Measurements from ENCODE around the gene MS4A4A. TPM values are rescaled to one million over a fixed set of nuclear protein-coding genes. Genes with fewer than 3 reads are reported as not detected.

The MS4A4A gene
- total and polyA plus RNA-seq, 2 of the 8 experiments (the other 6 are each of a cell fraction or from before 2014, with no cell fraction given) = not detected

DNA sequence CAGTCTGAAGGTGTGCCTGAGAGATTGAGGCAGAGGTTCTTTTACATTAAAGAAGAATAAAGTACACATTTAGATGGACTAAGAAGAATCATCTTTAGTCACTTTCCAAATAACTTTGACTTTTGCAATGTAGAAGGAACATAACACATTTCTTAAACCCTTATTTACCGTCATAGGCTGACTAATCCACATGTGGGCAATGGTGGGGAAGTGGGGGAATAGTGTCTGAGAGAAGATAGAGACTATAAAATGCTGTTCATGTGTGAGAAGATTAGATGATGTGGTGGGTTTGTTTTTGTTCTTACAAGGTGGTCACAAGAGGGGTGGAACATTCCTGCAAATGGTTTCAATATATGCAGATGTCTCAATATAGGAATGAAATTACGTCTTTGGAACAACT is 1.8 kb downstream of the MS4A4A start:
- H3K4me3 ChIP-seq (ENCODE audit: extremely low read depth in 1 of 4, insufficient read depth in 2 of 4, low read depth in 3 of 4, low read length in 4 of 4) = no peak overlapping the region
- 93% methylated on average over 2 of the region's 2 CpGs; no CpG with 5 or more reads in 1 of the 2 experiments for WGBS, 2 experiments (ENCODE audit: extremely low coverage in 1 of 2, insufficient coverage in 1 of 2, insufficient read length in 1 of 2, insufficient replicate concordance in 2 of 2, low coverage in 1 of 2, low lambda C conversion rate in 2 of 2, missing lambda C conversion rate in 1 of 2)
- H3K56ac ChIP-seq (replicated peaks; ENCODE audit: insufficient read length, low read depth, low read length) = no peak overlapping the region
- CTCF ChIA-PET (ENCODE audit: partially characterized antibody) = interaction anchor here (0.7 to 2.1 kb wide), 2 partner anchors 17 to 52 kb away, joined by 3 to 6 read pairs; no protein-coding TSS in a partner anchor
- no peak overlapping the region for H4K91ac ChIP-seq (replicated peaks; ENCODE audit: insufficient read length, low read length)
- no peak overlapping the region for H3K4ac ChIP-seq (replicated peaks; ENCODE audit: insufficient read length, low read depth, low read length)
- no peak overlapping the region for H3K4me2 ChIP-seq (ENCODE audit: insufficient read depth in 1 of 2, low read depth in 2 of 2, low read length in 2 of 2)
- no peak overlapping the region for H3K9ac ChIP-seq (replicated peaks in 1 of 4; ENCODE audit: extremely low read depth in 1 of 4, low read depth in 3 of 4, low read length in 3 of 4)
- no peak overlapping the region for H2BK20ac ChIP-seq (ENCODE audit: low read length)
- no peak overlapping the region for H2AK5ac ChIP-seq (ENCODE audit: low read depth, low read length)
- peaks cover 0 to 2% of the 10 kb centered on the region in 2 experiments; a peak in 1 of 4 replicates for H3K9me3 ChIP-seq (ENCODE audit: insufficient read depth in 2 of 2, low read depth in 1 of 2, low read length in 1 of 2)
- H2BK12ac ChIP-seq (ENCODE audit: low read depth, low read length) = no peak overlapping the region
- no peak overlapping the region for H3K14ac ChIP-seq (ENCODE audit: insufficient read length)
- no peaks in the 10 kb centered on the region for H3K79me2 ChIP-seq (ENCODE audit: control insufficient read depth in 1 of 2, insufficient read depth in 2 of 2, low read length in 2 of 2)
- H3K27me3 ChIP-seq (replicated peaks in 1 of 4; ENCODE audit: control insufficient read depth in 3 of 4, extremely low read depth in 1 of 4, insufficient read depth in 3 of 4, low read length in 3 of 4) = no peaks in the 10 kb centered on the region
- no peak overlapping the region for H2AFZ ChIP-seq (ENCODE audit: low read length)
- no peaks in the 10 kb centered on the region for H3K36me3 ChIP-seq (ENCODE audit: control insufficient read depth in 2 of 4, insufficient read depth in 4 of 4, low read length in 3 of 4)
- DNase-seq (ENCODE audit: low read depth in 1 of 2, low spot score in 2 of 2) = no peak
- no peak overlapping the region for H2BK120ac ChIP-seq (replicated peaks; ENCODE audit: low read depth, low read length)
- no peak overlapping the region for H4K5ac ChIP-seq (ENCODE audit: insufficient read length, low read depth, low read length)
- peaks cover 0 to 9% (median 4%) of the 10 kb centered on the region in 4 experiments; a peak in 5 of 7 replicates for H3K4me1 ChIP-seq (replicated peaks in 1 of 4; ENCODE audit: control insufficient read depth in 3 of 4, insufficient read depth in 4 of 4, low read length in 3 of 4)
- no peak overlapping the region for H3K23ac ChIP-seq (ENCODE audit: insufficient read length)
- no peak for FAIRE-seq
- H3K23me2 ChIP-seq (ENCODE audit: low read depth, low read length) = no peaks in the 10 kb centered on the region; the same call in 1 of the 2 replicates
- no peak overlapping the region for H2BK5ac ChIP-seq (ENCODE audit: low read depth, low read length)
- no peak overlapping the region for H4K8ac ChIP-seq (ENCODE audit: extremely low read depth, insufficient read depth, low read length)
- no peaks in the 10 kb centered on the region for H3K79me1 ChIP-seq (ENCODE audit: low read depth, low read length)
- no peak overlapping the region for H2BK15ac ChIP-seq (ENCODE audit: low read length)
- H4K20me1 ChIP-seq (replicated peaks in 1 of 2; ENCODE audit: control insufficient read depth in 1 of 2, insufficient read depth in 2 of 2, low read length in 2 of 2) = no peaks in the 10 kb centered on the region
- H3K18ac ChIP-seq (ENCODE audit: extremely low read depth, low read length) = no peak overlapping the region
- no peak overlapping the region for H3K27ac ChIP-seq (ENCODE audit: low read depth, low read length)
- POLR2A ChIA-PET (ENCODE audit: partially characterized antibody) = no interaction called here
- TF ChIP-seq RAD21 (IDR thresholded peaks at IDR 0.05 in 1 of 2, conservative IDR thresholded peaks at IDR 0.05 in 1 of 2; ENCODE audit: low read depth in 2 of 2, low read length in 2 of 2) (no peak), POU5F1 (IDR thresholded peaks at IDR 0.05; ENCODE audit: low read depth, low read length) (no peak), SIX5 (IDR thresholded peaks at IDR 0.05; ENCODE audit: low read depth, low read length) (no peak), KDM1A (IDR thresholded peaks at IDR 0.05; ENCODE audit: borderline replicate concordance, low read length) (no peak), BCL11A (IDR thresholded peaks at IDR 0.05; ENCODE audit: low read depth in 2 of 2, low read length in 2 of 2) (no peak), TCF12 (IDR thresholded peaks at IDR 0.05; ENCODE audit: low read depth, low read length) (no peak), SP1 (IDR thresholded peaks at IDR 0.05; ENCODE audit: low read depth, low read length) (no peak), RXRA (IDR thresholded peaks at IDR 0.05; ENCODE audit: insufficient read depth, low read depth, low read length) (no peak), SIN3A (conservative IDR thresholded peaks at IDR 0.05 in 1 of 2, IDR thresholded peaks at IDR 0.05 in 1 of 2; ENCODE audit: low read depth in 1 of 2, low read length in 2 of 2) (no peak), CBX8 (IDR thresholded peaks at IDR 0.05; ENCODE audit: borderline replicate concordance, low read depth, low read length) (no peak), CHD1 (IDR thresholded peaks at IDR 0.05; ENCODE audit: low read depth, low read length) (no peak), EZH2 (IDR thresholded peaks at IDR 0.05; ENCODE audit: low read depth, low read length, severe bottlenecking) (no peak), ASH2L (IDR thresholded peaks at IDR 0.05; ENCODE audit: low read length) (no peak), TAF1 (IDR thresholded peaks at IDR 0.05; ENCODE audit: low read depth, low read length) (no peak), CEBPB (IDR thresholded peaks at IDR 0.05; ENCODE audit: low read depth, low read length) (no peak)
